NK-92 treated with Interleukin-12 subunit alpha and Interleukin-12 subunit beta, amount 100 ng/mL, for 24 hours (cell line): Measurements from ENCODE around the gene STARD4.

Experiments used
- DNase-seq: peaks from one replicate; lab custom pipeline; 2025; lab: John Stamatoyannopoulos, UW

Gene STARD4

DNA sequence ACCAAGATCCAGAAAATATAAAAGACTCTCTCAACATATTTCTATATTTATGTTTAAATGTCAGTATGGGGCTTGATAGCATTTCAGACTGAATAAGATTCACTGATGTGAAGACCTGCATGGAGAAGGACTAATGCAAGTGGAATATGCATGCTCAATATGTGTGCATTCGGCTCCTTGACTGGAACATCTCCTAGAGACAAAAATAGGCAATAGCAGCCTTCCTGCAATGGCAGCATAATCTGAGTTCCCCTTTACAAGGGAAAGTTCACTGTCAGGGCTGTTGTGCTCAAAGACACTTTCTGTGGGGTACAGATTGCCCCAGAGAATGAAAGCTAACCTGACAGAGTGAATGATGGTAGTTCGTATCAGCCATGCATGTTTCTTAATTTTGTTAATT, 42.4 kb downstream of the STARD4 start:
- DNase-seq, result no peak

GRCh38 chr5:111469293-111469896, 42.9 kb downstream of the STARD4 start:
- no peak for DNase-seq

DNA sequence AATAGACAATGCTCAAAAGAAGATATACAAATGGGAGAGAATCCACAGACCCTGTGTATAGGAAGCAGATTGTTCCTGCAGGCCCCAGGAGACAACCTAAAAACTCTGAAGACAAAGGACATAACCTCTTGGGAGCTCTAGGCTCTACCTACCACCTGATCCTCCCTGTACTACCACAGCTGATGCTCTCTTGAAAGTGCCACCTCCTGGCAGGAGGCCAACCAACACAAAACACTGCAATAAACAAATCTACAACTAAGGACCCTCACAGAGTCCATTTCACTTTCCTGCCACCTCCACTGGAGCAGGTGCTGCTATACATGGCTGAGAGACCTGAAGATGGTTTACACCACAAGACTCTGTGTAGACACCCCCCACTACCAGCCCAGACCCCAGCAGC, 49.0 kb downstream of the STARD4 start:
- no peak for DNase-seq

- no peak for DNase-seq
These were observed 50.4 kb downstream of the STARD4 start for GRCh38 chr5:111461934-111462333.

GRCh38 chr5:111461255-111461671, 51.1 kb downstream of the STARD4 start:
- DNase-seq, result no peak

DNA sequence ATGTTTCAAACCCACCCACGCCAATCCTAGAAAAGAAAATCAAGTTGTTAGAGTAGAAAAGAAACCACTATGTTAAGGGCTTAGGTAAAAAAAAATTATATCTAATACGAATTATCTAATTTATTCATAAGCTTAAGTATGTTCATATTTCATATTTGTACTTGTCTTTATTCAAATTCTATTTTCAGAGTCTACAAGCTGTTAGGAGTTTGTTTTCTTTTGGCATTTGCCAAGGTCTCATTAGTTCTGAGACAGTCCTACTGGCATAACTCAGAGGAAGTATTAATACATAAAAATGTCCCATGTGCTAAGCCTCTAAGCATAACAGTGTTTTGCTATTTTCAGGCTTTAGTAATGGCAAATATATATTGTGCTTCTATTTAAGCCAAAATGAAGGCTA, 57.6 kb downstream of the STARD4 start:
- no peak for DNase-seq

GRCh38 chr5:111454198-111454622, 58.1 kb downstream of the STARD4 start:
- DNase-seq, result no peak

DNA sequence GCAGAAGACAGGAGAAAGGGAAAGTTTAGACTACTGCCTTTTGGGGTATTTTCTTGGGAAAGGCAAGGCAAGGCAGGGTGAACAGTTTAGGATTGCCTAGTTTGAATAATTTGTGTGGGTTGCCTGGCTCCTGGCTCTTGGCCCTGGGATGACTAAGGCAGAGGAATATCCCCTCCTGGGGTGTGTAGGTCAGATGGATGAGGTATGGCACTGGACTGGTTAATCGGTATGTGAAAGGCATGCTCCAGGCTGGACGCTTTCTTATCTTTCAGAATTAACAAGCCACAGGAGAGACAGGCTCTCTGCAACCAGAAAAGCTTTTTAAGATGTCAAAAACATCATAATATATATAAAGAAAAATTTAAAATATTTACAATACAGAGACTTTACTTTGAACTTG, 58.6 kb downstream of the STARD4 start:
- no peak for DNase-seq

GRCh38 chr5:111453295-111453694, 59.0 kb downstream of the STARD4 start:
- no peak for DNase-seq

DNA sequence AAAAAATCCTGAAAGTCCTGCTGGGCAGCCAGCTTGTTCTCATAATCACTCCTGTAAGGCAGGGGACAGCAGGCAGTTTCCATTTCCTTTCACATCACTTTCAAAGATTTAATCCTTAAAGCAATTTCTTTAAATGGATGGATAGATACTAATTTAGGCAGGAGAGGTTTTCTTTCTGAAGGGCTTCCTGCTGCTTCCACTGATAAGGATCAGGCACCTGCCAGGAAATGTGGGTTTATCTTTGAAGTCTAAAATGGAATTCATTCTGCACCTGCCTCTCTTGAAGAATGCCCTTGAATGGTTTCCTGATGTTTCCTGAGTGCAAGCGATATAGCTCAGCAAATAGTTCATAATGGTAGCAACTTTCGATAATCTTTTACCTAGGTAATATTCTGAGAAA, 64.5 kb downstream of the STARD4 start:
- no peak for DNase-seq

- no peak for DNase-seq
These were observed 65.2 kb downstream of the STARD4 start for GRCh38 chr5:111447099-111447498.
